ENCODE data around the gene AGTR2.
"Not testable (repeated sequence)": the region's sequence is repeated elsewhere in the genome, so short reads cannot be mapped to it uniquely, and the experiment has no call there.

Gene AGTR2

DNA sequence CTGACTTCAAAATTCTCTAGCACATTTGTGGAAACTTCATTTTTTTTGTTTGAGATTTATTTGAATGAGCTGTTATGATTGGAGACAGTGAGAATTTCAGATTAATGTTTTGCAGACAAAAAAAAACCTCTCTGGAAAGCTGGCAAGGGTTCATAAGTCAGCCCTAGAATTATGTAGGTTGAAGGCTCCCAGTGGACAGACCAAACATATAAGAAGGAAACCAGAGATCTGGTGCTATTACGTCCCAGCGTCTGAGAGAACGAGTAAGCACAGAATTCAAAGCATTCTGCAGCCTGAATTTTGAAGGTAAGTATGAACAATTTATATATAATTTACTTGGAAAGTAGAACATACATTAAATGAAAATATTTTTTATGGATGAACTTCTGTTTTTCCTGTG lies at the start of gene AGTR2:
AGTR2 (plus strand) TSS at position 234 of the 400 bp plus-strand sequence. CDS start 1,537 bp downstream, outside the sequence.
- DNase-seq (ENCODE audit: low spot score) = no peak

- DNase-seq (ENCODE audit: low spot score) = no peak
Observed at GRCh38 chrX:116135277-116135676, 35.3 kb upstream of the AGTR2 start.

DNA sequence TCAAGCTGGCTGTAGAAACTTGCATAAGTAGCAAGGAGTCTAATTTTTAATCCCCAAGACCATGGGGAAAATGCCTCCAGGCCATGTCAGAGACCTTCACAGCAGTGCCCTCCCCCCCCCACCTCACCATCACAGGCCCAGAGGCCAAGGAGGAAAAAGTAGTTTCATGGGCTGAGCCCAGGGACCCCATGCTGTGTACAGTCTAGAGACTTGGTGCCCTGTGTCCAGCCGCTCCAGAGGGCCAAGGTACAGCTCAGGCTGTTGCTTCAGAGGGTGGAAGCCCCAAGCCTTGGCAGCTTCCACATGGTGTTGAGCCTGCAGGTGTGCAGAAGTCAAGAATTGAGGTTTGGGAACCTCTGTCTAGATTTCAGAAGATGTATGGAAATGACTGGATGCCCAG lies 29.3 kb upstream of the AGTR2 start:
- DNase-seq (ENCODE audit: low spot score) = not testable (repeated sequence)

DNA sequence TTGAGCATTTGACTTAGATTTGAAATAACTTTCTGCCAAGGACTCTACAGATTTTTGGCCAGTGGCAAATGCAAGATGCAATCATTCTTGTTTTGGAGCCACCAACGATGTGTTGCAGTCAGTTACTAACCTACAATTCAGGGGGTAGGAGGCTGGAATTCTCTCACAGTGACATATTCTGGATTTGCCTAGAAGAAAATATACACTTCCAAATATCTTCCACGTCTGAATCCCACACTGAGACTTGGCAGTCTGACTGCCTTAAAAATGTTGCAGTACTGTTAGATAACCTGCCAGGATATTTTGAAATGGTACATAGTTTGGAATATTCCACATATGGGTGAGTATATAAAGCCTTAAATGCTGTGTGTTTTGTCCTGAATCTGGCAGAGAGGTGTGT lies 27.6 kb upstream of the AGTR2 start:
- no peak for DNase-seq (ENCODE audit: low spot score)

DNA sequence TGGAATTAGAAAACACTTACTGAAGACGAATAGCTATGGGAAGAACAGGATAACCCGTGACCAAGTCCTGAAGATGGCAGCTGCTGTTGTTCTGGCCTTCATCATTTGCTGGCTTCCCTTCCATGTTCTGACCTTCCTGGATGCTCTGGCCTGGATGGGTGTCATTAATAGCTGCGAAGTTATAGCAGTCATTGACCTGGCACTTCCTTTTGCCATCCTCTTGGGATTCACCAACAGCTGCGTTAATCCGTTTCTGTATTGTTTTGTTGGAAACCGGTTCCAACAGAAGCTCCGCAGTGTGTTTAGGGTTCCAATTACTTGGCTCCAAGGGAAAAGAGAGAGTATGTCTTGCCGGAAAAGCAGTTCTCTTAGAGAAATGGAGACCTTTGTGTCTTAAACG lies 2.4 kb downstream of the AGTR2 start:
- DNase-seq (ENCODE audit: low spot score) = no peak

GRCh38 chrX:116181300-116181699 lies 10.8 kb downstream of the AGTR2 start:
- no peak for DNase-seq (ENCODE audit: low spot score)

GRCh38 chrX:116185163-116185562 lies 14.6 kb downstream of the AGTR2 start:
- no peak for DNase-seq (ENCODE audit: low spot score)

DNA sequence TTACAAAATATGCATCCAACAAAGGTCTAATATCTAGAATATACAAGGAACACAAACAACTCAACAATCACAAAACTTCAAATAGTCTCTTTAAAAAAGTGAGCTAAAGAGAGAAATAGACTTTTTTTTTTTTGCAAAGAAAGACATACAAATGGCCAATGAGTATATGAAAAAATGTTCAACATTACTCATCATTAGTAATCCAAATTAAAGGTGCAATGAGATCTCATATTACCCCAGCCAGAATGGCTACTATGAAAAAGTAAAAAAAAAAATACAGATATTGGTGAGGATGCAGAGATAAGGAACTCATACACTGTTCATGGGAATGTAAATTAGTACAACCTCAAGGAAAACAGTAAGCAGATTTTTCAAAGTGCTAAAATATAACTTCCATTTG lies 24.1 kb downstream of the AGTR2 start:
- DNase-seq (ENCODE audit: low spot score) = no peak

- no peak for DNase-seq (ENCODE audit: low spot score)
Observed at GRCh38 chrX:116198235-116198634, 27.7 kb downstream of the AGTR2 start.

GRCh38 chrX:116198810-116199209 lies 28.3 kb downstream of the AGTR2 start:
- no peak for DNase-seq (ENCODE audit: low spot score)

GRCh38 chrX:116204932-116205331 lies 34.4 kb downstream of the AGTR2 start:
- peak; percentile 2 for DNase-seq (ENCODE audit: low spot score)

GRCh38 chrX:116213262-116213661 lies 42.7 kb downstream of the AGTR2 start:
- DNase-seq (ENCODE audit: low spot score) = no peak

GRCh38 chrX:116217080-116217479 lies 46.5 kb downstream of the AGTR2 start:
- not testable (repeated sequence) for DNase-seq (ENCODE audit: low spot score)

Measured in COLO829 (cell line).